H9 (cell line): ENCODE results near the gene EEF2K. TPM values are rescaled to one million over a fixed set of nuclear protein-coding genes. Genes with fewer than 3 reads are reported as not detected.

Experiments
- DNase-seq: peaks from one replicate; pipeline ENCODE4 v3.0.0-alpha.2; 2017
- H2AFZ ChIP-seq: one replicate; pipeline ENCODE4 v1.6.1; 2013; ENCODE audit warnings: mild to moderate bottlenecking, low read length, control low read depth, moderate library complexity
- H2AK5ac ChIP-seq: 2 replicates; pipeline ENCODE4 v1.6.1; 2013; ENCODE audit warnings: low read length, control low read depth, mixed read lengths; ENCODE audit not compliant: insufficient read length
- H2BK120ac ChIP-seq: one replicate; pipeline ENCODE4 v1.6.1; 2013; ENCODE audit warnings: low read depth, mild to moderate bottlenecking, low read length, control low read depth, inconsistent platforms; ENCODE audit not compliant: poor library complexity, severe bottlenecking
- H2BK12ac ChIP-seq: 2 replicates; pipeline ENCODE4 v1.6.1; 2013; ENCODE audit warnings: low read length, control low read depth, mixed read lengths, low read depth; ENCODE audit not compliant: insufficient read length
- H2BK15ac ChIP-seq: 2 replicates; pipeline ENCODE4 v1.6.1; 2013; ENCODE audit warnings: low read depth, low read length, control low read depth
- H2BK20ac ChIP-seq: one replicate; pipeline ENCODE4 v1.6.1; 2013; ENCODE audit warnings: low read depth, mild to moderate bottlenecking, low read length, control low read depth, inconsistent platforms; ENCODE audit not compliant: poor library complexity, severe bottlenecking
- H2BK5ac ChIP-seq: 2 replicates; pipeline ENCODE4 v1.6.1; 2013; ENCODE audit warnings: low read length, control low read depth, mixed read lengths; ENCODE audit not compliant: insufficient read length
- H3K14ac ChIP-seq: 2 replicates; pipeline ENCODE4 v1.6.1; 2013; ENCODE audit warnings: low read length, control low read depth; ENCODE audit not compliant: insufficient read depth
- H3K18ac ChIP-seq: 2 replicates; pipeline ENCODE4 v1.6.1; 2013; ENCODE audit warnings: low read depth, mild to moderate bottlenecking, mixed read lengths, low read length, control low read depth; ENCODE audit not compliant: insufficient read length
- H3K23ac ChIP-seq: 2 replicates; pipeline ENCODE4 v1.6.1; 2013; ENCODE audit warnings: low read length, control low read depth, mixed read lengths, low read depth; ENCODE audit not compliant: insufficient read length
- H3K23me2 ChIP-seq: 2 replicates; pipeline ENCODE4 v1.6.1; 2013; ENCODE audit warnings: low read depth, mild to moderate bottlenecking, mixed read lengths, low read length, control low read depth; ENCODE audit not compliant: insufficient read length, poor library complexity, severe bottlenecking
- H3K27ac ChIP-seq: 2 replicates; pipeline ENCODE4 v1.5.1; 2013; ENCODE audit warnings: low read length, control low read depth, mixed read lengths, low read depth; ENCODE audit not compliant: insufficient read length
- H3K27me3 ChIP-seq: 2 replicates; pipeline ENCODE4 v1.6.1; 2013; ENCODE audit warnings: low read length, control low read depth, inconsistent platforms; ENCODE audit not compliant: insufficient read depth
- H3K4ac ChIP-seq: 2 replicates; pipeline ENCODE4 v1.6.1; 2013; ENCODE audit warnings: low read depth, mild to moderate bottlenecking, control low read depth, inconsistent platforms, low read length, moderate library complexity
- H3K4me1 ChIP-seq: 2 replicates; pipeline ENCODE4 v1.6.1; 2013; ENCODE audit warnings: low read length, control low read depth, inconsistent platforms; ENCODE audit not compliant: insufficient read depth
- H3K4me2 ChIP-seq: 2 replicates; pipeline ENCODE4 v1.6.1; 2013; ENCODE audit warnings: low read length, control low read depth, mixed read lengths; ENCODE audit not compliant: insufficient read length, insufficient read depth
- H3K56ac ChIP-seq: 2 replicates; pipeline ENCODE4 v1.6.1; 2013; ENCODE audit warnings: low read depth, mild to moderate bottlenecking, mixed read lengths, low read length, control low read depth; ENCODE audit not compliant: insufficient read length
- H3K79me1 ChIP-seq: 2 replicates; pipeline ENCODE4 v1.6.1; 2013; ENCODE audit warnings: low read depth, mild to moderate bottlenecking, moderate library complexity, low read length, control low read depth, inconsistent platforms; ENCODE audit not compliant: insufficient read depth, poor library complexity, severe bottlenecking
- H3K79me2 ChIP-seq: 2 replicates; pipeline ENCODE4 v1.6.1; 2013; ENCODE audit warnings: low read length, control low read depth, inconsistent platforms; ENCODE audit not compliant: insufficient read depth
- H3K9ac ChIP-seq: 2 replicates; pipeline ENCODE4 v1.6.1; 2013; ENCODE audit warnings: low read length, control low read depth, mixed read lengths; ENCODE audit not compliant: insufficient read length; ENCODE audit errors: extremely low read depth
- H3K9me3 ChIP-seq: one replicate; pipeline ENCODE4 v1.6.1; 2013; ENCODE audit warnings: low read depth, low read length, inconsistent platforms; ENCODE audit not compliant: control insufficient read depth
- H3T11ph ChIP-seq: one replicate; pipeline ENCODE4 v1.6.1; 2013; ENCODE audit warnings: mild to moderate bottlenecking, low read length, control low read depth, inconsistent platforms
- H4K20me1 ChIP-seq: one replicate; pipeline ENCODE4 v1.6.1; 2013; ENCODE audit not compliant: control insufficient read depth, insufficient read length, insufficient read depth
- H4K5ac ChIP-seq: 2 replicates; pipeline ENCODE4 v1.6.1; 2013; ENCODE audit warnings: low read depth, mild to moderate bottlenecking, mixed read lengths, low read length, control low read depth; ENCODE audit not compliant: insufficient read length
- H4K8ac ChIP-seq: replicated peaks from 2 replicates; pipeline ENCODE4 v1.6.1; 2013; ENCODE audit warnings: low read length, control low read depth, mixed read lengths, low read depth; ENCODE audit not compliant: insufficient read length
- H4K91ac ChIP-seq: 2 replicates; pipeline ENCODE4 v1.6.1; 2013; ENCODE audit warnings: low read depth, mild to moderate bottlenecking, moderate library complexity, mixed read lengths, low read length, control low read depth; ENCODE audit not compliant: insufficient read length
- H3K27ac Mint-ChIP-seq, 3 experiments: 2 replicates in 2 of 3; 3 replicates in 1 of 3; pipeline ENCODE4 v1.8.0; 2020 to 2021; ENCODE audit warnings: mixed read lengths in 3 of 3, mild to moderate bottlenecking in 1 of 3, moderate library complexity in 1 of 3
- H3K27me3 Mint-ChIP-seq: 2 replicates; pipeline ENCODE4 v1.8.0; 2021; ENCODE audit warnings: low read depth, mild to moderate bottlenecking, moderate library complexity, mixed read lengths
- H3K36me3 Mint-ChIP-seq, 3 experiments: 2 replicates in 2 of 3; 3 replicates in 1 of 3; pipeline ENCODE4 v1.8.0; 2020 to 2021; ENCODE audit warnings: low read depth in 3 of 3, mixed read lengths in 3 of 3; ENCODE audit not compliant: insufficient read depth in 1 of 3
- H3K4me1 Mint-ChIP-seq, 2 experiments: 2 replicates each; pipeline ENCODE4 v1.8.0; 2020; ENCODE audit warnings: mixed read lengths in 2 of 2
- H3K4me3 Mint-ChIP-seq, 2 experiments: 2 replicates in 1 of 2; 3 replicates in 1 of 2; pipeline ENCODE4 v1.8.0; 2020 to 2021; ENCODE audit warnings: mild to moderate bottlenecking in 2 of 2, mixed read lengths in 2 of 2, moderate library complexity in 1 of 2
- H3K9me3 Mint-ChIP-seq, 2 experiments: 2 replicates in 1 of 2; 3 replicates in 1 of 2; pipeline ENCODE4 v1.8.0; 2020; ENCODE audit warnings: mild to moderate bottlenecking in 2 of 2, mixed read lengths in 2 of 2, moderate library complexity in 1 of 2
- WGBS: extraction: QIAGEN DNeasy Blood & Tissue Kit; methylation state at CpG from one replicate; pipeline ENCODE4 v1.1.7; 2013; ENCODE audit warnings: missing lambda C conversion rate, low lambda C conversion rate, mixed read lengths; ENCODE audit not compliant: insufficient read length; ENCODE audit errors: extremely low coverage; 5-methylcytosine and 5-hydroxymethylcytosine counted together
- total RNA-seq: library from RNA; stranded (reverse); gene quantifications from 2 replicates; pipeline ENCODE4 v1.2.1, GENCODE V29; 2021
- TF ChIP-seq, protein P1 (sequence below): fragments of 200-600 bp; sonication (generic); conservative IDR thresholded peaks from 3 replicates; pipeline ENCODE4 v1.8.0; 2021; ENCODE audit warnings: antibody characterized with exemption, mild to moderate bottlenecking

Gene EEF2K
- total RNA-seq, 1 experiment from 2014 or later = 20.7 TPM

DNA sequence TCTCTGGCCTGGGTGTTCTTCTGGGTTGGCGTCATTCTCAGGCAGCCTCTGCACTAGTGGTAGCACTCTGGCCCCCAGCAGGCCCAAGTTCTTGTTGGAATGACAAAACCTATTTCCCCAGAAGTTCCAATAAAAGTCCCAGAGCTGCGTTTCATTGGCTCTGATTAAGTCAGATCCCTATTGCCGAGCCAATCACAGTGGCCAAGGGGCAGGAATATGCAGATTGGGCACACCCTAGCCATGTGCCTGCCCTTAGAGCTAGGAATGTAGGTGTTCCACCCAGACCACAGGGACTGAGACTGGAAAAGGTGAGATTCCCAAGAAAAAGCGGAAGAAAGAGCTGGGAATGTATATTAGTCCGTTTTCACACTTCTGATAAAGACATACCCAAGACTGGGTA, 46.2 kb downstream of the EEF2K start:
- H4K5ac ChIP-seq = no peak overlapping the region
- no peak overlapping the region for H2BK20ac ChIP-seq
- no peak overlapping the region for H3T11ph ChIP-seq
- no peak overlapping the region for H3K56ac ChIP-seq
- H3K27ac ChIP-seq = no peak overlapping the region
- H2BK120ac ChIP-seq = no peak overlapping the region
- no peak overlapping the region for H3K27ac Mint-ChIP-seq
- TF ChIP-seq, protein P1, sequence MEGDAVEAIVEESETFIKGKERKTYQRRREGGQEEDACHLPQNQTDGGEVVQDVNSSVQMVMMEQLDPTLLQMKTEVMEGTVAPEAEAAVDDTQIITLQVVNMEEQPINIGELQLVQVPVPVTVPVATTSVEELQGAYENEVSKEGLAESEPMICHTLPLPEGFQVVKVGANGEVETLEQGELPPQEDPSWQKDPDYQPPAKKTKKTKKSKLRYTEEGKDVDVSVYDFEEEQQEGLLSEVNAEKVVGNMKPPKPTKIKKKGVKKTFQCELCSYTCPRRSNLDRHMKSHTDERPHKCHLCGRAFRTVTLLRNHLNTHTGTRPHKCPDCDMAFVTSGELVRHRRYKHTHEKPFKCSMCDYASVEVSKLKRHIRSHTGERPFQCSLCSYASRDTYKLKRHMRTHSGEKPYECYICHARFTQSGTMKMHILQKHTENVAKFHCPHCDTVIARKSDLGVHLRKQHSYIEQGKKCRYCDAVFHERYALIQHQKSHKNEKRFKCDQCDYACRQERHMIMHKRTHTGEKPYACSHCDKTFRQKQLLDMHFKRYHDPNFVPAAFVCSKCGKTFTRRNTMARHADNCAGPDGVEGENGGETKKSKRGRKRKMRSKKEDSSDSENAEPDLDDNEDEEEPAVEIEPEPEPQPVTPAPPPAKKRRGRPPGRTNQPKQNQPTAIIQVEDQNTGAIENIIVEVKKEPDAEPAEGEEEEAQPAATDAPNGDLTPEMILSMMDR = no peak
- H4K20me1 ChIP-seq = no peaks in the 10 kb centered on the region
- no peaks in the 10 kb centered on the region for H3K27me3 ChIP-seq
- no peak for DNase-seq
- no peak overlapping the region for H3K9ac ChIP-seq
- H2BK15ac ChIP-seq = no peak overlapping the region
- H2AFZ ChIP-seq = no peak overlapping the region
- no peaks in the 10 kb centered on the region for H3K4me1 ChIP-seq
- H3K23ac ChIP-seq = no peak overlapping the region
- H4K8ac ChIP-seq = no peak overlapping the region
- no peak overlapping the region for H2AK5ac ChIP-seq
- no peak overlapping the region for H3K4me2 ChIP-seq
- WGBS = no CpG with 5 or more reads among the region's 5 CpGs
- no peaks in the 10 kb centered on the region for H3K9me3 ChIP-seq
- H3K23me2 ChIP-seq = no peaks in the 10 kb centered on the region
- no peak overlapping the region for H3K4me3 Mint-ChIP-seq
- H3K27me3 Mint-ChIP-seq = no peaks in the 10 kb centered on the region
- H3K9me3 Mint-ChIP-seq = peaks cover 4 to 7% of the 10 kb centered on the region in 2 experiments; a peak in 3 of 5 replicates
- no peak overlapping the region for H3K4ac ChIP-seq
- no peak overlapping the region for H2BK12ac ChIP-seq
- H3K36me3 Mint-ChIP-seq = peaks cover 43 to 67% (median 44%) of the 10 kb centered on the region in 3 experiments
- no peak overlapping the region for H2BK5ac ChIP-seq
- no peak overlapping the region for H3K18ac ChIP-seq
- no peak overlapping the region for H4K91ac ChIP-seq
- H3K14ac ChIP-seq = no peak overlapping the region
- H3K79me1 ChIP-seq = no peaks in the 10 kb centered on the region
- 0 out of 4 replicates have a peak, but pooled peaks cover 0 to 3% of the 10 kb centered on the region in 2 experiments for H3K4me1 Mint-ChIP-seq
- H3K79me2 ChIP-seq = no peaks in the 10 kb centered on the region
